MG63 (cell line): Measurements from ENCODE around the gene CSE1L. TPM values are rescaled to one million over a fixed set of nuclear protein-coding genes. Genes with fewer than 3 reads are reported as not detected.
A peak's percentile ranks its signal among the peaks of the same experiment; 100 is the strongest.
"Not testable (repeated sequence)": the region's sequence is repeated elsewhere in the genome, so short reads cannot be mapped to it uniquely, and the experiment has no call there.

Experiments
- DNase-seq: peaks from one replicate; pipeline ENCODE4 v3.0.0-alpha.2; 2020
- H3K27me3 ChIP-seq: fragments of 250-450 bp; sonication (Bioruptor Pico); 2 replicates; pipeline ENCODE4 v1.5.1; 2020; ENCODE audit warnings: mild to moderate bottlenecking, moderate library complexity
- H3K36me3 ChIP-seq: fragments of 250-450 bp; sonication (Bioruptor Pico); 2 replicates; pipeline ENCODE4 v1.5.1; 2020; ENCODE audit warnings: mild to moderate bottlenecking, moderate library complexity
- H3K4me3 ChIP-seq: fragments of 250-450 bp; sonication (Bioruptor Pico); 2 replicates; pipeline ENCODE4 v1.5.1; 2020; ENCODE audit warnings: mild to moderate bottlenecking, moderate library complexity
- H3K9me3 ChIP-seq: fragments of 250-450 bp; sonication (Bioruptor Pico); 2 replicates; pipeline ENCODE4 v1.5.1; 2020; ENCODE audit warnings: mild to moderate bottlenecking, moderate library complexity
- total RNA-seq: library from RNA; depleted of rRNA; stranded (reverse); fragments of >200 nt; shearing (Covaris generic); gene quantifications from 2 replicates; pipeline ENCODE4 v1.2.3, GENCODE V29; 2014; ENCODE audit warnings: low replicate concordance; rRNA removed

The CSE1L gene
- 290 and 418 TPM in 2 replicates for total RNA-seq

- peaks cover 35% of the 10 kb centered on the region for H3K36me3 ChIP-seq
- H3K9me3 ChIP-seq: no peaks in the 10 kb centered on the region
- DNase-seq: peak; percentile 98
- no peaks in the 10 kb centered on the region for H3K27me3 ChIP-seq
- peak within 1 kb of the TSS; percentile 99 for H3K4me3 ChIP-seq
Observed at GRCh38 chr20:49046087-49046900, at the start of gene CSE1L. Gene CSE1L (plus strand): TSS chr20:49046312. CDS start chr20:49058464, 12,152 bp downstream.

GRCh38 chr20:48999890-49000870 lies 45.9 kb upstream of the CSE1L start:
- Histone ChIP-seq H3K4me3 (no peak overlapping the region), H3K36me3 (peaks cover 68% of the 10 kb centered on the region), H3K27me3 (no peaks in the 10 kb centered on the region), H3K9me3 (no peaks in the 10 kb centered on the region)
- no peak for DNase-seq

GRCh38 chr20:49001741-49002140 lies 44.4 kb upstream of the CSE1L start:
- DNase-seq: no peak
- Histone ChIP-seq H3K36me3 (peaks cover 63% of the 10 kb centered on the region), H3K9me3 (no peaks in the 10 kb centered on the region), H3K4me3 (no peak overlapping the region), H3K27me3 (no peaks in the 10 kb centered on the region)

- H3K4me3 ChIP-seq: no peak overlapping the region
- DNase-seq: no peak
Observed at GRCh38 chr20:49006446-49006980, 39.6 kb upstream of the CSE1L start.

GRCh38 chr20:49009899-49010631 lies 36.0 kb upstream of the CSE1L start:
- Histone ChIP-seq H3K4me3 (no peak overlapping the region), H3K27me3 (no peaks in the 10 kb centered on the region), H3K9me3 (no peaks in the 10 kb centered on the region), H3K36me3 (peaks cover 65% of the 10 kb centered on the region)
- no peak for DNase-seq

More at GRCh38 chr20:49006446-49006980, 39.6 kb upstream of the CSE1L start:
- H3K9me3 ChIP-seq: no peaks in the 10 kb centered on the region
- H3K27me3 ChIP-seq: no peaks in the 10 kb centered on the region
- H3K36me3 ChIP-seq: peaks cover 51% of the 10 kb centered on the region

GRCh38 chr20:49024220-49024619 lies 21.9 kb upstream of the CSE1L start:
- peaks cover 68% of the 10 kb centered on the region for H3K36me3 ChIP-seq
- H3K9me3 ChIP-seq: no peaks in the 10 kb centered on the region
- H3K4me3 ChIP-seq: no peak overlapping the region
- no peak for DNase-seq
- no peaks in the 10 kb centered on the region for H3K27me3 ChIP-seq

- H3K4me3 ChIP-seq, H3K27me3 ChIP-seq, DNase-seq, H3K9me3 ChIP-seq: not testable (repeated sequence)
- H3K36me3 ChIP-seq: peaks cover 73% of the 10 kb centered on the region
Observed at GRCh38 chr20:49028177-49028576, 17.9 kb upstream of the CSE1L start.

- no peaks in the 10 kb centered on the region for H3K9me3 ChIP-seq
- no peak for DNase-seq
- no peaks in the 10 kb centered on the region for H3K27me3 ChIP-seq
- H3K36me3 ChIP-seq: peaks cover 74% of the 10 kb centered on the region
- H3K4me3 ChIP-seq: no peak overlapping the region
Observed at GRCh38 chr20:49028684-49029083, 17.4 kb upstream of the CSE1L start.

- no peak for DNase-seq
- H3K36me3 ChIP-seq: peaks cover 71% of the 10 kb centered on the region
Observed at GRCh38 chr20:49029203-49029602, 16.9 kb upstream of the CSE1L start.

GRCh38 chr20:49030954-49031619 lies 15.0 kb upstream of the CSE1L start:
- Histone ChIP-seq H3K36me3 (peaks cover 68% of the 10 kb centered on the region), H3K4me3 (no peak overlapping the region), H3K27me3 (no peaks in the 10 kb centered on the region), H3K9me3 (no peaks in the 10 kb centered on the region)
- peak; percentile 12 for DNase-seq

More at GRCh38 chr20:49029203-49029602, 16.9 kb upstream of the CSE1L start:
- no peaks in the 10 kb centered on the region for H3K9me3 ChIP-seq
- no peak overlapping the region for H3K4me3 ChIP-seq
- no peaks in the 10 kb centered on the region for H3K27me3 ChIP-seq

- peaks cover 70% of the 10 kb centered on the region for H3K36me3 ChIP-seq
- no peak for DNase-seq
- no peaks in the 10 kb centered on the region for H3K27me3 ChIP-seq
- no peak overlapping the region for H3K4me3 ChIP-seq
- H3K9me3 ChIP-seq: no peaks in the 10 kb centered on the region
Observed at GRCh38 chr20:49032455-49032854, 13.7 kb upstream of the CSE1L start.

- no peak for DNase-seq
- H3K36me3 ChIP-seq: peaks cover 55% of the 10 kb centered on the region
- no peak overlapping the region for H3K4me3 ChIP-seq
- no peaks in the 10 kb centered on the region for H3K27me3 ChIP-seq
- no peaks in the 10 kb centered on the region for H3K9me3 ChIP-seq
Observed at GRCh38 chr20:49034070-49034732, 11.9 kb upstream of the CSE1L start.

GRCh38 chr20:49037962-49038387 lies 8.1 kb upstream of the CSE1L start:
- H3K36me3 ChIP-seq: peaks cover 32% of the 10 kb centered on the region
- no peaks in the 10 kb centered on the region for H3K27me3 ChIP-seq
- H3K9me3 ChIP-seq: no peaks in the 10 kb centered on the region
- DNase-seq: no peak
- H3K4me3 ChIP-seq: no peak overlapping the region

GRCh38 chr20:49039854-49040253 lies 6.3 kb upstream of the CSE1L start:
- DNase-seq: no peak
- Histone ChIP-seq H3K27me3 (no peaks in the 10 kb centered on the region), H3K36me3 (peaks cover 18% of the 10 kb centered on the region), H3K4me3 (no peak overlapping the region), H3K9me3 (no peaks in the 10 kb centered on the region)

GRCh38 chr20:49043000-49043399 lies 3.1 kb upstream of the CSE1L start:
- no peak overlapping the region for H3K4me3 ChIP-seq
- no peaks in the 10 kb centered on the region for H3K27me3 ChIP-seq
- no peak for DNase-seq
- peaks cover 9% of the 10 kb centered on the region for H3K36me3 ChIP-seq
- no peaks in the 10 kb centered on the region for H3K9me3 ChIP-seq
